Calu3 (cell line): ENCODE measurements around the gene CTRB1. TPM values are rescaled to one million over a fixed set of nuclear protein-coding genes. Genes with fewer than 3 reads are reported as not detected.
A peak's percentile ranks its signal among the peaks of the same experiment; 100 is the strongest.

Source experiments
- BruUV-seq: library from RNA; stranded (reverse); fragments of 400-500 nt; replicated peaks from 2 replicates; lab custom pipeline; 2021; lab: Mats Ljungman, UMichigan
- CTCF ChIA-PET: fragments of 300-600 bp; sonication (Branson Sonifier 250); formaldehyde crosslinking; loops from one replicate; lab custom pipeline; 2022; ENCODE audit warnings: antibody characterized with exemption; lab: Charles Lee
- DNase-seq: peaks from one replicate; pipeline ENCODE4 v3.0.0; 2022
- H3K27ac Mint-ChIP-seq: one replicate; pipeline ENCODE4 v1.8.0; 2022; ENCODE audit warnings: mixed read lengths; ENCODE audit not compliant: unreplicated experiment
- H3K27me3 Mint-ChIP-seq: one replicate; pipeline ENCODE4 v1.8.0; 2022; ENCODE audit warnings: mixed read lengths; ENCODE audit not compliant: unreplicated experiment
- H3K36me3 Mint-ChIP-seq: one replicate; pipeline ENCODE4 v1.8.0; 2022; ENCODE audit warnings: mild to moderate bottlenecking, moderate library complexity, mixed read lengths; ENCODE audit not compliant: insufficient read depth, unreplicated experiment
- H3K4me1 Mint-ChIP-seq: one replicate; pipeline ENCODE4 v1.8.0; 2022; ENCODE audit warnings: mild to moderate bottlenecking, low read depth, mixed read lengths; ENCODE audit not compliant: unreplicated experiment
- H3K4me3 Mint-ChIP-seq: one replicate; pipeline ENCODE4 v1.8.0; 2022; ENCODE audit warnings: mild to moderate bottlenecking, low read depth, moderate library complexity, mixed read lengths; ENCODE audit not compliant: unreplicated experiment
- H3K9me3 Mint-ChIP-seq: one replicate; pipeline ENCODE4 v1.8.0; 2022; ENCODE audit warnings: low read depth, mixed read lengths; ENCODE audit not compliant: unreplicated experiment
- CTCF ChIP-seq: fragments of 200-600 bp; IDR thresholded peaks from one replicate; pipeline ENCODE4 v1.8.0; 2022; ENCODE audit warnings: antibody characterized with exemption; ENCODE audit not compliant: unreplicated experiment
- intact Hi-C: fragments of 100-400 bp; cut with micrococcal nuclease; formaldehyde crosslinking; loops from one replicate; pipeline ENCODE4 v1.10.0; 2022; ENCODE audit not compliant: unreplicated experiment
- total RNA-seq: library from RNA; stranded (reverse); gene quantifications from 2 replicates; pipeline ENCODE4 v1.2.3, GENCODE V29; 2022

Gene CTRB1
- total RNA-seq, 1 experiment from 2014 or later, result not detected

- intact Hi-C loops, result no loop called here
- H3K27me3 Mint-ChIP-seq, result no peaks in the 10 kb centered on the region
- H3K4me1 Mint-ChIP-seq, result peaks cover 63% of the 10 kb centered on the region
- no peak for DNase-seq
- no peak for TF ChIP-seq CTCF
- no peaks in the 10 kb centered on the region for H3K9me3 Mint-ChIP-seq
- CTCF ChIA-PET, result no interaction called here
- no peak overlapping the region for H3K27ac Mint-ChIP-seq
- H3K36me3 Mint-ChIP-seq, result peaks cover 37% of the 10 kb centered on the region
- no TSS peak for BruUV-seq
- no peak overlapping the region for H3K4me3 Mint-ChIP-seq
Observed at GRCh38 chr16:75260851-75261589, 42.2 kb downstream of the CTRB1 start.

GRCh38 chr16:75261590-75262078 lies 42.8 kb downstream of the CTRB1 start:
- Mint-ChIP-seq H3K9me3 (no peaks in the 10 kb centered on the region), H3K4me1 (peaks cover 69% of the 10 kb centered on the region), H3K27me3 (no peaks in the 10 kb centered on the region), H3K27ac (no peak overlapping the region), H3K36me3 (peaks cover 43% of the 10 kb centered on the region), H3K4me3 (peak overlapping the region; percentile 89)
- TF ChIP-seq CTCF, result no peak
- CTCF ChIA-PET, result interaction anchor here (1.0 kb wide), 1 partner anchor 12 kb away, joined by 3 read pairs; no protein-coding TSS in a partner anchor
- BruUV-seq, result no TSS peak
- no peak for DNase-seq
- intact Hi-C loops, result no loop called here

- Mint-ChIP-seq H3K27ac (no peak overlapping the region), H3K9me3 (no peaks in the 10 kb centered on the region), H3K36me3 (peaks cover 46% of the 10 kb centered on the region), H3K4me1 (peaks cover 64% of the 10 kb centered on the region), H3K27me3 (no peaks in the 10 kb centered on the region), H3K4me3 (peak overlapping the region; percentile 89)
- intact Hi-C loops, result no loop called here
- no peak for DNase-seq
- no peak for TF ChIP-seq CTCF
- CTCF ChIA-PET, result interaction anchor here (1.0 kb wide), 1 partner anchor 12 kb away, joined by 3 read pairs; no protein-coding TSS in a partner anchor
- BruUV-seq, result no TSS peak
Observed at GRCh38 chr16:75262104-75262799, 43.5 kb downstream of the CTRB1 start.

GRCh38 chr16:75262800-75263127 lies 44.0 kb downstream of the CTRB1 start:
- no TSS peak for BruUV-seq
- H3K27me3 Mint-ChIP-seq, result no peaks in the 10 kb centered on the region
- H3K36me3 Mint-ChIP-seq, result peaks cover 48% of the 10 kb centered on the region
- no peaks in the 10 kb centered on the region for H3K9me3 Mint-ChIP-seq
- intact Hi-C loops, result no loop called here
- TF ChIP-seq CTCF, result no peak
- DNase-seq, result no peak
- H3K4me3 Mint-ChIP-seq, result peak overlapping the region; percentile 89
- no peak overlapping the region for H3K27ac Mint-ChIP-seq
- H3K4me1 Mint-ChIP-seq, result peaks cover 65% of the 10 kb centered on the region
- CTCF ChIA-PET, result no interaction called here
